Adipocyte (in vitro differentiated cells): ENCODE measurements around the gene COL8A1.
A peak's percentile ranks its signal among the peaks of the same experiment; 100 is the strongest.

ENCODE experiments used
- DNase-seq: peaks from one replicate; pipeline ENCODE4 v3.0.0-alpha.2; 2015; ENCODE audit warnings: low read depth
- H3K27me3 ChIP-seq: replicated peaks from 2 replicates; pipeline ENCODE4 v1.7.0; 2013; ENCODE audit warnings: mild to moderate bottlenecking, low read length, moderate library complexity; ENCODE audit not compliant: control insufficient read depth, insufficient read depth
- H3K36me3 ChIP-seq: 2 replicates; pipeline ENCODE4 v1.7.0; 2013; ENCODE audit warnings: low read length, mild to moderate bottlenecking, moderate library complexity; ENCODE audit not compliant: control insufficient read depth, insufficient read depth, severe bottlenecking
- H3K4me1 ChIP-seq: 2 replicates; pipeline ENCODE4 v1.7.0; 2013; ENCODE audit warnings: mild to moderate bottlenecking, low read length, moderate library complexity; ENCODE audit not compliant: control insufficient read depth, insufficient read depth
- H3K4me3 ChIP-seq: 2 replicates; pipeline ENCODE4 v1.7.0; 2013; ENCODE audit warnings: mild to moderate bottlenecking, low read length, moderate library complexity
- H3K9ac ChIP-seq: 2 replicates; pipeline ENCODE4 v1.7.0; 2013; ENCODE audit warnings: mild to moderate bottlenecking, low read length, moderate library complexity
- H3K9me3 ChIP-seq: 2 replicates; pipeline ENCODE4 v1.7.0; 2013; ENCODE audit warnings: mild to moderate bottlenecking, low read length, moderate library complexity; ENCODE audit not compliant: control insufficient read depth

COL8A1 gene

DNA sequence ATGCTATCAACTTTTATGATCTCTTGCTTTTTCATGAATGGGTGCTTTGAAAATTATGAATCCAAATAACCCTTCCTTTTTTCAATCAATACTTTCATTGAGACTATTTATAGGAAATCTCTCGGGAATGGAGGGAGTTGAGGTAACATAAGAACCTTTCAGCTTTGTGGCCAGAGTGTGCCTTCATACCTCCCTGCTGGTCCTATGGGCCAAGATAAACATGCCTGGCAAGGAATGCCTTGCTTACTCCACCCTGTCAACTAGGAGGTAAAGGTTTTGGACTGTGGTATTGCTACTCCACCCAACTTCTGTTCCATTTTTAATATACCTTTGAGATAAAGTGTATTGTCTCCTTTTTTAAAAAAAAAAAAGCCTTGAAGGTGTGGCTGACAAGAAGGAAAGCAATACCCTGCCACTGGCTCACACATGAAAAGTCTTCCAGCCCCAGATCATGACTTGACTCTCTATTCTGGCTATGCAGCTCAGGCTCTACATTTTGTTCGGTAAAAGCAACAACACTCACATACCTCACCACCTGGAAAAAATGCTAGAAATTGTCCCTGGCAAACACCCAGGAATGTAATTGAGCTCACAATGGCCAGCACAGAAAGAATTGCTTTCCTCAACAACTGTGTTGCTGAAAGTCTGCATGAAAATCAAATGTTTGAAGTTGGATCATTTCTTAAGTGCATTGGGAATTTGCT, 35.8 kb downstream of the COL8A1 start:
- Histone ChIP-seq H3K9ac (no peak overlapping the region), H3K9me3 (no peaks in the 10 kb centered on the region), H3K27me3 (no peaks in the 10 kb centered on the region), H3K36me3 (no peaks in the 10 kb centered on the region), H3K4me3 (no peak overlapping the region), H3K4me1 (peaks cover 38% of the 10 kb centered on the region)
- DNase-seq, result peak; percentile 56

DNA sequence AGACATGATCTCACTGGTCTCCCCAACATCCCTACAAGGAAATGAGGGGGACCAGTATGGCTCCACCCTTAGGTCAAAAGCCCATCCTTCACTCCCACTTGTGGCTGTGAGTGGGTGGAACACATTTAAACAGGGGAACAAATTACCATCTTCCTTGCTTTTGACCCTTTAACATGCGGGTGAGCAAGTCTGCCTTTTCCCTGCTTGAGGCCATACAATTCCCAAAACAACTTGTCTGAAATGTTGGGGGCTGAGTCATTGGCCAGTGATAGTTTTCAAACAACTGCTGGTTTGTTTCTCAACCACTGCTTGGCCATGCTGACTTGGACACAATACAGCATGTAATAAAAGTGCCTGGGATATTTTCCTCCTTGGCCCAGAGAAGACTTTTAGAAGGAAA, 39.6 kb downstream of the COL8A1 start:
- Histone ChIP-seq H3K36me3 (no peaks in the 10 kb centered on the region), H3K27me3 (no peaks in the 10 kb centered on the region), H3K9ac (peak overlapping the region; percentile 55), H3K4me1 (peaks cover 39% of the 10 kb centered on the region), H3K9me3 (no peaks in the 10 kb centered on the region), H3K4me3 (peak overlapping the region; percentile 43)
- DNase-seq, result peak; percentile 69

- no peaks in the 10 kb centered on the region for H3K9me3 ChIP-seq
- DNase-seq, result no peak
Measured at GRCh38 chr3:99678896-99679295, 40.5 kb downstream of the COL8A1 start.

DNA sequence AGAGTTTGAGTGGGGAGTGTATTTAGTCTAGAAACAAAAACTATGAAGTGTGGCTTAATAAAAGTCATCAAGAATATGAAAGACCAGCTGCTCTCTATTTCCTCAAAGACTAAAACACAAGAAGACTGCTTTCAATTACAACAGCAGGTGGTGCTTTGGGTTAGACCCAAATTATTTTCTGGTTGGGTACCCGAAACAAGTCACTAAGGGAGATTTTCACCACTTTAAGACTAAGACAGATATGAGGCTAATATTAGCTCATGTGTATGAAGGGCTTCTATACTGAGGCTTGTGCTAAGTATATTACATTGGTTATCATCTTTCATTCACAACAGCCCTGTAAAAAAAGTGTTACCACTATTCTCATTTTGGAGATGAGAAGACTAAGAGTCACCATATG, 43.1 kb downstream of the COL8A1 start:
- H3K27me3 ChIP-seq, result no peaks in the 10 kb centered on the region
- DNase-seq, result no peak
- no peak overlapping the region for H3K4me3 ChIP-seq
- H3K9ac ChIP-seq, result no peak overlapping the region
- H3K4me1 ChIP-seq, result peaks cover 35% of the 10 kb centered on the region
- H3K9me3 ChIP-seq, result no peaks in the 10 kb centered on the region
- H3K36me3 ChIP-seq, result no peaks in the 10 kb centered on the region

More at GRCh38 chr3:99678896-99679295, 40.5 kb downstream of the COL8A1 start:
- Histone ChIP-seq H3K36me3 (no peaks in the 10 kb centered on the region), H3K4me1 (peaks cover 39% of the 10 kb centered on the region), H3K27me3 (no peaks in the 10 kb centered on the region), H3K4me3 (peak overlapping the region; percentile 43), H3K9ac (no peak overlapping the region)

GRCh38 chr3:99681976-99682375, 43.6 kb downstream of the COL8A1 start:
- Histone ChIP-seq H3K9ac (no peak overlapping the region), H3K4me3 (no peak overlapping the region), H3K4me1 (peaks cover 35% of the 10 kb centered on the region), H3K36me3 (no peaks in the 10 kb centered on the region), H3K27me3 (no peaks in the 10 kb centered on the region), H3K9me3 (no peaks in the 10 kb centered on the region)
- no peak for DNase-seq

- Histone ChIP-seq H3K9me3 (no peaks in the 10 kb centered on the region), H3K4me3 (no peak overlapping the region), H3K9ac (no peak overlapping the region), H3K36me3 (no peaks in the 10 kb centered on the region), H3K27me3 (no peaks in the 10 kb centered on the region), H3K4me1 (peaks cover 22% of the 10 kb centered on the region)
- DNase-seq, result no peak
Measured at GRCh38 chr3:99683465-99683864, 45.1 kb downstream of the COL8A1 start.

DNA sequence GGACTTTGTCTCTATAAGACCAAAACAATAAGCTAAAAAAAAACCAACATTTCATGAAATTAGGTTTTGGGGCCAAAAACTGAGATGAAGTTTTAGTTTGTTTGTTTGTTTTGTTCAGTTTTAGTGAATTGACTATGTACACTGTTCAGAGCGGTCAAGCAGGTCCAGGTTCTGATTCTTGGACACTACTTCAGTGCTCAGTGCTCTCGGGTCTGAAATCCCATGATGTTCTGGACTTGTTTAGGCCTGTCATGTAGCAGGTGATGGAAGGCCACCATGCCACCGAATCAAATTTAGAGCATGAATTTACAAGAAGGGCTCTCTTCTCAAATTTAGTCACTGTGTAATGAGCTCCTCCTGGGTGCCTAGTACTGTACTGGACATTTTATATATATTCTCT, 45.5 kb downstream of the COL8A1 start:
- H3K36me3 ChIP-seq, result no peaks in the 10 kb centered on the region
- H3K4me1 ChIP-seq, result peaks cover 18% of the 10 kb centered on the region
- no peak for DNase-seq
- no peak overlapping the region for H3K9ac ChIP-seq
- no peak overlapping the region for H3K4me3 ChIP-seq
- no peaks in the 10 kb centered on the region for H3K9me3 ChIP-seq
- H3K27me3 ChIP-seq, result no peaks in the 10 kb centered on the region

- Histone ChIP-seq H3K9ac (no peak overlapping the region), H3K27me3 (no peaks in the 10 kb centered on the region), H3K36me3 (no peaks in the 10 kb centered on the region), H3K4me3 (no peak overlapping the region), H3K4me1 (peaks cover 11% of the 10 kb centered on the region), H3K9me3 (no peaks in the 10 kb centered on the region)
- no peak for DNase-seq
Measured at GRCh38 chr3:99684644-99685043, 46.2 kb downstream of the COL8A1 start.

- Histone ChIP-seq H3K27me3 (no peaks in the 10 kb centered on the region), H3K36me3 (no peaks in the 10 kb centered on the region), H3K9ac (peak overlapping the region; percentile 20), H3K4me3 (no peak overlapping the region), H3K4me1 (peaks cover 19% of the 10 kb centered on the region), H3K9me3 (no peaks in the 10 kb centered on the region)
- no peak for DNase-seq
Measured at GRCh38 chr3:99686469-99686868, 48.1 kb downstream of the COL8A1 start.

DNA sequence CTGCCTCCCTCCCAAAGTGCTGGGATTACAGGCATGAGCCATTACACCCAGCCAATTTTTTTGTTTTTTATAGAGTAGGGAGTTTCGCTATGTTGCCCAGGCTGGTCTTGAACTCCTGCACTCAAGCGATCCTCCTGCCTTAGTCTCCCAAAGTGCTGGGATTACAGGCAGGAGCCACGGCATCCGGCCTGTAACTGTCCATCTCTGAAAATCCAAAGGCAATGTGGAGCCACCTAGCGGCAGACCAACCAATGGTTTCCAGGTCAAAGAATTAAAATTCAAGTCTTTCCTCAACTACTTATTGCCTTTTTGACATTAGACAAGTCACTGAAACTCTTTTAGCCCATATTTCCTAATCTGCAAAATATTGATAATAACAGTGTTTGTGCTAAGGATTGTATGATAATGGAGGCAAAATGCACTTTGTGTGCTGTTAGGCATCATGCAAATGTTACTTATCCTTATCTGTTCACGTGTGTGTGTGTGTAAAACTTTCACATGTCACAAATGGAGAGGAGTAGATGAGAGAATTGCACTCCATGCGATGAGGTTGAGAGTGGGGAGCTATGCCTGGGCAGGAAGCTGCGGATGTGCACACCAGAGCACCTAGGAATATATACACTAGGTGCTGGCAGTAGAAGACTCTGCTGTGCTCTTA, 48.7 kb downstream of the COL8A1 start:
- H3K36me3 ChIP-seq, result no peaks in the 10 kb centered on the region
- H3K9ac ChIP-seq, result no peak overlapping the region
- H3K27me3 ChIP-seq, result no peaks in the 10 kb centered on the region
- peaks cover 19% of the 10 kb centered on the region for H3K4me1 ChIP-seq
- peak; percentile 79 for DNase-seq
- no peak overlapping the region for H3K4me3 ChIP-seq
- H3K9me3 ChIP-seq, result no peaks in the 10 kb centered on the region

GRCh38 chr3:99690761-99691369, 52.5 kb downstream of the COL8A1 start:
- Histone ChIP-seq H3K4me3 (no peak overlapping the region), H3K36me3 (no peaks in the 10 kb centered on the region), H3K27me3 (no peaks in the 10 kb centered on the region), H3K9ac (no peak overlapping the region), H3K4me1 (peaks cover 9% of the 10 kb centered on the region), H3K9me3 (no peaks in the 10 kb centered on the region)
- DNase-seq, result no peak
